Esophagus muscularis mucosa (tissue), 4 donors: ENCODE data around the gene IPO4. TPM values are rescaled to one million over a fixed set of nuclear protein-coding genes. Genes with fewer than 3 reads are reported as not detected.

ENCODE experiments used
- DNase-seq: peaks from one replicate; pipeline ENCODE4 v3.0.0-alpha.2; 2017; ENCODE audit errors: extremely low spot score
- H3K27ac ChIP-seq, 4 donors: fragments of 200-600 bp; sonication (generic); replicated peaks in 1 of 4; 1 replicate in 3 of 4; 2 replicates in 1 of 4; pipeline ENCODE4 v1.5.1; 2016 to 2019; ENCODE audit warnings: mild to moderate bottlenecking in 1 of 4
- H3K27me3 ChIP-seq, 4 donors: fragments of 200-600 bp; sonication (generic); one replicate each; pipeline versions ENCODE4 v1.5.1 to v1.6.0; 2016 to 2019
- H3K36me3 ChIP-seq, 4 donors: fragments of 200-600 bp; sonication (generic); one replicate each; pipeline ENCODE4 v1.5.1; 2016 to 2019
- H3K4me1 ChIP-seq, 4 donors: fragments of 200-600 bp; sonication (generic); one replicate each; pipeline ENCODE4 v1.5.1; 2016 to 2019
- H3K4me3 ChIP-seq, 4 donors: fragments of 200-600 bp; sonication (generic); 1 replicate in 2 of 4; 2 replicates in 2 of 4; pipeline ENCODE4 v1.5.1; 2016 to 2019; ENCODE audit warnings: mild to moderate bottlenecking in 4 of 4, moderate library complexity in 1 of 4
- H3K9me3 ChIP-seq, 4 donors: fragments of 200-600 bp; sonication (generic); 1 replicate in 3 of 4; 2 replicates in 1 of 4; pipeline ENCODE4 v1.5.1; 2016 to 2019
- EP300 ChIP-seq: sonication (generic); formaldehyde crosslinking; IDR thresholded peaks from one replicate; pipeline ENCODE4 v1.6.1; 2017; ENCODE audit warnings: antibody characterized with exemption
- POLR2A ChIP-seq: fragments of 450-650 bp; IDR thresholded peaks from one replicate; pipeline ENCODE4 v1.6.1; 2017; ENCODE audit warnings: antibody characterized with exemption, moderate library complexity, mild to moderate bottlenecking, low read depth
- POLR2AphosphoS5 ChIP-seq, 2 donors: sonication (generic); formaldehyde crosslinking; IDR thresholded peaks; one replicate each; pipeline ENCODE4 v1.6.1; 2017; ENCODE audit warnings: antibody characterized with exemption in 2 of 2
- WGBS: methylation state at CpG from one replicate; pipeline ENCODE4 v1.1.5; 2018; 5-methylcytosine and 5-hydroxymethylcytosine counted together
- intact Hi-C: fragments of 100-400 bp; cut with DNase I; formaldehyde crosslinking; loops from one replicate; pipeline ENCODE4 v1.15.1; 2023
- total RNA-seq, 4 donors: library from RNA; depleted of rRNA; stranded (reverse); fragments of >200 nt; gene quantifications; one replicate each; pipeline versions ENCODE4 v1.1.0 to v1.2.1, GENCODE V29; 2016
- TF ChIP-seq, protein P1 (sequence below), 3 experiments: fragments of 200-600 bp in 2 of 3; fragments of 450-650 bp in 1 of 3; sonication (generic) in 2 of 3; IDR thresholded peaks; one replicate each; pipeline ENCODE4 v1.5.1; 2017 to 2019; ENCODE audit warnings: antibody characterized with exemption in 3 of 3, mild to moderate bottlenecking in 2 of 3, moderate library complexity in 1 of 3

Gene IPO4
- total RNA-seq, 4 donors from 2014 or later: 12.9 to 41.6 (median 25.2) TPM

DNA sequence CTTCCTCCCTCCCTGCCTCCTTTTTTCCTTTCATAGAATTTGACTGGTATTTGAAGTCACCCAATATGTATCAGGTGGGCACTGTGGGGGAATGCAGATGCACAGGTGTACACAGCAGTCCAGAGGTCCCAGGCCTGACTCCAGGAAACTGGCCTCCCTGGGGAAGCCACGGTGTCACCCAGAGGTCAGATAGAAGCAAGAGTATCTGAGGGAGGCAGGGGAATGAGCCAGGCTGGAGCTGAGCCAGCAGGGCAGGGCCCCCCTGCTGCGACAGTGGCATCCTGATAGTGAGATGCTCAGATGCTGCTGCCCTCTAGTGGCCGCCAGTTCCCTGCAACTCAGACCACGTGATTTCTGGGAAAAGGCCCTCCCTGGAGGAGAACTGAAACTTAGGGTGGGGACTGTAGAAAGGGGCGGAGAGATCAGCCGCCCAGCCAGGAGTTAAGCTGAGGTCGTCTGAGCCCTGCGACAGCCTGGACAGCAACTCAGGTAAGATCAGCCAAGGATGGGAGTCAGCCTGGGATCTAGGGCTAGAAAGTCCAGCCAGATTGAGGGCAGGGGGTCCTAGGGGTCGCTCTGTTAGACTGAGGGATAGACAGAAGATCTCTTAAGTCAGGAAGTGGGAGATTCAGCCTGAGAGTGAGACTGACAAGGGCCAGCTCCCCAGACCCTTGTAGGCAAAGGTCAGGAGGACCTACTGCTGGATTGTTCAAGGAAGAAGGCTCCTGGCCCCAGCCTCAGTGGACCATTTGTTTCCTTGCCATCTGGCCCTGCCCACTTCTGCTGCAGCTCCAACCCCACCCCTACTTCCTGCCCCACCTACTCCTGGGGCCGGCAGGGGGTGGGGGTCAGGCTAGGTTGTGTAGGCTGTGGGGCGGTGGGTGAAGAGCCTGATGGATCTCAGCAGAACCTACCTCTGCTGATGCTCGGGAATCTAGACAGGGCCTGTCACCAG, 27.5 kb downstream of the IPO4 start, which contains the start of gene IRF9:
Gene IRF9, plus strand, starts transcription at position 416 of the 955 bp plus-strand sequence. CDS start 880 bp downstream, outside the sequence.
- intact Hi-C loops: loop anchor here (5.0 kb wide), 1 partner anchor 54 kb away; no protein-coding TSS in a partner anchor
- Histone ChIP-seq H3K9me3 (no peaks in the 10 kb centered on the region), H3K4me3 (peak within 1 kb of the TSS; percentile 66 to 73 (median 69)), H3K27ac (peak within 1 kb of the TSS; percentile 88 to 92 (median 90)), H3K27me3 (no peaks in the 10 kb centered on the region), H3K36me3 (peaks cover 64 to 77% (median 72%) of the 10 kb centered on the region in 4 donors), H3K4me1 (peaks cover 27 to 48% (median 39%) of the 10 kb centered on the region in 4 donors)
- DNase-seq: peak; percentile 99
- 0% methylated on average over 12 of the region's 12 CpGs for WGBS
- TF ChIP-seq POLR2AphosphoS5 (IDR thresholded peaks at IDR 0.05): peak; percentile 90 to 98
- no peak for TF ChIP-seq EP300
- TF ChIP-seq, protein P1, sequence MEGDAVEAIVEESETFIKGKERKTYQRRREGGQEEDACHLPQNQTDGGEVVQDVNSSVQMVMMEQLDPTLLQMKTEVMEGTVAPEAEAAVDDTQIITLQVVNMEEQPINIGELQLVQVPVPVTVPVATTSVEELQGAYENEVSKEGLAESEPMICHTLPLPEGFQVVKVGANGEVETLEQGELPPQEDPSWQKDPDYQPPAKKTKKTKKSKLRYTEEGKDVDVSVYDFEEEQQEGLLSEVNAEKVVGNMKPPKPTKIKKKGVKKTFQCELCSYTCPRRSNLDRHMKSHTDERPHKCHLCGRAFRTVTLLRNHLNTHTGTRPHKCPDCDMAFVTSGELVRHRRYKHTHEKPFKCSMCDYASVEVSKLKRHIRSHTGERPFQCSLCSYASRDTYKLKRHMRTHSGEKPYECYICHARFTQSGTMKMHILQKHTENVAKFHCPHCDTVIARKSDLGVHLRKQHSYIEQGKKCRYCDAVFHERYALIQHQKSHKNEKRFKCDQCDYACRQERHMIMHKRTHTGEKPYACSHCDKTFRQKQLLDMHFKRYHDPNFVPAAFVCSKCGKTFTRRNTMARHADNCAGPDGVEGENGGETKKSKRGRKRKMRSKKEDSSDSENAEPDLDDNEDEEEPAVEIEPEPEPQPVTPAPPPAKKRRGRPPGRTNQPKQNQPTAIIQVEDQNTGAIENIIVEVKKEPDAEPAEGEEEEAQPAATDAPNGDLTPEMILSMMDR (IDR thresholded peaks at IDR 0.05): peak in 2 of 3 experiments; percentile 94 to 95

DNA sequence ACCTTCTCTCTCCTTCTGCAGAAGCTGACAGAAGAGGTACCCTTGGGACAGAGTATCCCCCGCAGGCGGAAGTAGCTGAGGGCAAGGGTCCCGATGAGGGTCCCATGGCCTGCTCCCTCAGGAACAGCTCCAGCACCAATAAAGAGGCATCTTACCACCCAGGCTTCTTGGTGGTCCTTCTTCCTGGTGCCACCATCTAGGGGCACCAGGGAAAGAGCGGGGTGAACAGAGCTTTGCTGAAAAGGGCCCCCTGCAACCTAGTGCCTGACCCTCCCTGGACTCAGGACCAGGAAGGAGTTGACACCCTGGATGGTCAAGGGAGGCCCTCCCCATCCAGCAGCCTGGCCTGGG, 28.1 kb downstream of the IPO4 start:
- Histone ChIP-seq H3K4me1 (peaks cover 27 to 48% (median 39%) of the 10 kb centered on the region in 4 donors), H3K27ac (peak overlapping the region; percentile 88 to 92 (median 90)), H3K9me3 (no peaks in the 10 kb centered on the region), H3K36me3 (peaks cover 64 to 77% (median 72%) of the 10 kb centered on the region in 4 donors), H3K27me3 (no peaks in the 10 kb centered on the region), H3K4me3 (peak overlapping the region in 1 of 4 donors; percentile 66)
- WGBS: 86% methylated on average over 1 of the region's 4 CpGs
- DNase-seq: no peak
- intact Hi-C loops: loop anchor here (5.0 kb wide), 1 partner anchor 53 kb away; no protein-coding TSS in a partner anchor
- TF ChIP-seq, protein P1 (IDR thresholded peaks at IDR 0.05): no peak
- TF ChIP-seq POLR2AphosphoS5 (IDR thresholded peaks at IDR 0.05) (no peak), POLR2A (no peak), EP300 (no peak)

DNA sequence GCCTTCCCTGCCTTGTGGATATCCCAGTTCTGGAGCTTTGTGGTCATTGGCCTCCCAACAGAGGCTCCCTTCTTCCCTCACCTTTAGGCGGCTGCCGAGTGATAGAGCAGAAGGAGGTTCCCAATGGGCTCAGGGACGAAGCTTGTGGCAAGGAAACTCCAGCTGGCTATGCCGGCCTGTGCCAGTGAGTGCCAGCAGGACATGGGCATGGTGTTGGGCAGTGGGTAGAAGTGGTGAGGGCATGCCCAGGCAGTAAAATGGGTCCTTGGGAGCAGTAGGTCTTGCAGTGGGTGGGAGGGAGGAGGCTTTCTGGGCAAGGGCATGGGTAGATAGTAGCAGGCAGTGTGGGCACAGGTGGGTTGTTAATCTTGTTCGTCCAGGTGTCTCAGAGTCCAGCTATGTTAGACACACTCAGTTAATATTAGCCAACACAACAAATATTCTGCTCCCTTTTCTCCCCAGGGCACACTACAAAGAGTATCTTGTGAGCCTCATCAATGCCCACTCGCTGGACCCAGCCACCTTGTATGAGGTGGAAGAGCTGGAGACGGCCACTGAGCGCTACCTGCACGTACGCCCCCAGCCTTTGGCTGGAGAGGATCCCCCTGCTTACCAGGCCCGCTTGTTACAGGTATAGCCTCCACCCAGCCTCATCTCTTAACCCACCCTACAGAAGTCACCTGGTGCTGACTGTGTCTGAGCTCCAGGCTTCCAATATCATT, 28.7 kb downstream of the IPO4 start:
- no peak for DNase-seq
- Histone ChIP-seq H3K36me3 (peaks cover 64 to 77% (median 72%) of the 10 kb centered on the region in 4 donors), H3K9me3 (no peaks in the 10 kb centered on the region), H3K27ac (peak overlapping the region; percentile 88 to 92 (median 90)), H3K4me3 (no peak overlapping the region), H3K27me3 (no peaks in the 10 kb centered on the region), H3K4me1 (peaks cover 27 to 45% (median 38%) of the 10 kb centered on the region in 4 donors)
- intact Hi-C loops: loop anchor here (5.0 kb wide), 1 partner anchor 53 kb away; no protein-coding TSS in a partner anchor
- 82% methylated on average over 10 of the region's 11 CpGs for WGBS
- no peak for TF ChIP-seq POLR2A
- TF ChIP-seq, protein P1 (IDR thresholded peaks at IDR 0.05): no peak
- no peak for TF ChIP-seq POLR2AphosphoS5 (IDR thresholded peaks at IDR 0.05)
- no peak for TF ChIP-seq EP300

DNA sequence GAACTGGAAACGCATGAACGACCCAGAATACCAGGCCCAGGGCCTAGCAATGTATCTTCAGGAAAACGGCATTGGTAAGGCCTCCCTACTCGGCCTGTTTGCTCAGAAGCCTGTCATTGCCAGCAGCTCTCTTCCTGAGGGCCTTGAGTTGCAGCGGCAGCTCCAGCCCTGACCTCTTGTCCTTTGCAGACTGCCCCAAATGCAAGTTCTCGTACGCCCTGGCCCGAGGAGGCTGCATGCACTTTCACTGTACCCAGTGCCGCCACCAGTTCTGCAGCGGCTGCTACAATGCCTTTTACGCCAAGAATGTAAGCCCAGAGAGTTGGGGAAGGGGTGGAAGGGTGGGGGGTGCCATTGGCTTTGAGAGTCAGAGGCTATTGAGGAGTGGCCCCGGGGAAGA, 31.3 kb downstream of the IPO4 start:
- no peak overlapping the region for H3K4me3 ChIP-seq
- intact Hi-C loops: no loop called here
- no peaks in the 10 kb centered on the region for H3K9me3 ChIP-seq
- DNase-seq: no peak
- no peaks in the 10 kb centered on the region for H3K27me3 ChIP-seq
- peaks cover 13 to 19% (median 17%) of the 10 kb centered on the region in 4 donors for H3K4me1 ChIP-seq
- TF ChIP-seq, protein P1 (IDR thresholded peaks at IDR 0.05): no peak
- TF ChIP-seq POLR2AphosphoS5 (IDR thresholded peaks at IDR 0.05) (no peak), POLR2A (no peak), EP300 (no peak)
- H3K27ac ChIP-seq: no peak overlapping the region
- 90% methylated on average over 12 of the region's 12 CpGs for WGBS
- peaks cover 58 to 79% (median 69%) of the 10 kb centered on the region in 4 donors for H3K36me3 ChIP-seq
